NT2/D1 (cell line): Measurements from ENCODE around the gene CPLX1.

Experiments
- SUZ12 ChIP-seq: IDR thresholded peaks from 2 replicates; pipeline ENCODE4 v1.6.1; 2011; ENCODE audit not compliant: insufficient read length, insufficient read depth; ENCODE audit errors: extremely low read depth
- YY1 ChIP-seq: IDR thresholded peaks from 2 replicates; pipeline ENCODE4 v1.6.1; 2011; ENCODE audit not compliant: insufficient read length, insufficient read depth

DNA sequence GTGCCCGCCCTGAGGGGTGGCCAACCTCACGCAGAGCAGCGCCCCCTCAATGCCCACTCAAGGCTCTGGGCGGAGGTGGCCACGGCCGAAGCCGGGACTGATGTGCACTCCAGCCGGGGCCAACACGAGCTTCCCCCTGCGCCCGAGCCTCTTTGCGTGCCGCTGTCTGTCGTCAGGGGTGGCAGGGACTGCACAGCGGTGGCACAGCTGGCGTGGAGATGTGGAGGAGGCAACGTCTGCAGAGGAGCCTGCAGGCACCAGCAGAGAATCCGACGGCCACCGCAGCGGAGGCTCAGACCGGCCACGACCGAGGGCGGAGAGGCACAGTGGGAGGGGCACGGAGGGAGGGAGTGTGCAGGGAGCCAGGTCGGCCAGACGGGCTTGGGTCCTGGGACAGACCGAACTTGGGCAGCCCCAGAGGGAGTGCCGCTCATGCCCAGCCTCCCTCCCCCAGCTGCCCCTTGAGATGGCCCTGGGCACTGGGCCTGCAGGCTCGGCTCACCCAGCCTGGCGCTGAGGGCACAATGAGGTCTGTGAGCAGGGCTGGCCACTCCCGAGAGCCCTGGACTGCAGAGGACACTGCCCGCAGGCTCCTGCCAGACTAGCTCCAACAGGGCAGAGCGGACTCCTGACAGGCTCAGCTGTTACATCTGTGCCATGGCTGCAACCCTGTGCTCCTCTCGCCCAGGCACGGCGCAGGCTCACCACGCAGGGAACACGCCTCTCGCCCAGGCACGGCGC lies 46.5 kb upstream of the CPLX1 start:
- no peak for TF ChIP-seq YY1
- TF ChIP-seq SUZ12 = no peak
